AG04450 (cell line): ENCODE results near the gene GNAT3. TPM values are rescaled to one million over a fixed set of nuclear protein-coding genes. Genes with fewer than 3 reads are reported as not detected.

Experiments
- CTCF ChIA-PET: fragments of 300-600, 350-600 bp; formaldehyde crosslinking; extraction: SDS; loops from one replicate; lab custom pipeline; 2022; ENCODE audit warnings: antibody characterized with exemption, inconsistent platforms; lab: Charles Lee
- POLR2A ChIA-PET: fragments of 350-600 bp; formaldehyde crosslinking; extraction: SDS; loops from one replicate; lab custom pipeline; 2021; ENCODE audit warnings: antibody characterized with exemption, inconsistent platforms; lab: Yijun Ruan, JAX
- DNase-seq: peaks from one replicate; pipeline ENCODE4 v3.0.0-alpha.2; 2011; ENCODE audit warnings: low read depth, low spot score
- H3K27ac ChIP-seq: one replicate; pipeline ENCODE4 v1.5.1; 2012; ENCODE audit warnings: low read depth, low read length, control low read depth
- H3K27me3 ChIP-seq: one replicate; pipeline ENCODE4 v1.6.0; 2012; ENCODE audit warnings: low read length; ENCODE audit not compliant: control insufficient read depth, insufficient read depth
- H3K4me3 ChIP-seq: 2 replicates; pipeline ENCODE4 v1.5.1; 2011; ENCODE audit warnings: mild to moderate bottlenecking, low read depth, low read length, control low read depth
- H3K9me3 ChIP-seq: 2 replicates; pipeline ENCODE4 v1.5.1; 2012; ENCODE audit warnings: low read length; ENCODE audit not compliant: control insufficient read depth, insufficient read depth
- polyA plus RNA-seq: library from polyadenylated mRNA; depleted of rRNA; stranded (reverse); fragments of >200 nt; gene quantifications from 2 replicates; pipeline ENCODE4 v1.2.3, GENCODE V29; 2011
- TF ChIP-seq, protein P1 (sequence below): IDR thresholded peaks from 2 replicates; pipeline ENCODE4 v1.5.1; 2011; ENCODE audit warnings: low read depth, low read length, control low read depth, inconsistent platforms

The GNAT3 gene
- polyA plus RNA-seq, 1 experiment, result not detected

GRCh38 chr7:80460857-80461256, 51.0 kb downstream of the GNAT3 start:
- H3K27ac ChIP-seq, result no peak overlapping the region
- TF ChIP-seq, protein P1, sequence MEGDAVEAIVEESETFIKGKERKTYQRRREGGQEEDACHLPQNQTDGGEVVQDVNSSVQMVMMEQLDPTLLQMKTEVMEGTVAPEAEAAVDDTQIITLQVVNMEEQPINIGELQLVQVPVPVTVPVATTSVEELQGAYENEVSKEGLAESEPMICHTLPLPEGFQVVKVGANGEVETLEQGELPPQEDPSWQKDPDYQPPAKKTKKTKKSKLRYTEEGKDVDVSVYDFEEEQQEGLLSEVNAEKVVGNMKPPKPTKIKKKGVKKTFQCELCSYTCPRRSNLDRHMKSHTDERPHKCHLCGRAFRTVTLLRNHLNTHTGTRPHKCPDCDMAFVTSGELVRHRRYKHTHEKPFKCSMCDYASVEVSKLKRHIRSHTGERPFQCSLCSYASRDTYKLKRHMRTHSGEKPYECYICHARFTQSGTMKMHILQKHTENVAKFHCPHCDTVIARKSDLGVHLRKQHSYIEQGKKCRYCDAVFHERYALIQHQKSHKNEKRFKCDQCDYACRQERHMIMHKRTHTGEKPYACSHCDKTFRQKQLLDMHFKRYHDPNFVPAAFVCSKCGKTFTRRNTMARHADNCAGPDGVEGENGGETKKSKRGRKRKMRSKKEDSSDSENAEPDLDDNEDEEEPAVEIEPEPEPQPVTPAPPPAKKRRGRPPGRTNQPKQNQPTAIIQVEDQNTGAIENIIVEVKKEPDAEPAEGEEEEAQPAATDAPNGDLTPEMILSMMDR, result no peak
- no peak for DNase-seq
- no peaks in the 10 kb centered on the region for H3K9me3 ChIP-seq
- no peak overlapping the region for H3K4me3 ChIP-seq
- ChIA-PET CTCF (interaction anchor here (2.3 kb wide), 2 partner anchors 32 to 198 kb away, joined by 7 to 9 read pairs; no protein-coding TSS in a partner anchor), POLR2A (no interaction called here)
- no peaks in the 10 kb centered on the region for H3K27me3 ChIP-seq

GRCh38 chr7:80459776-80460510, 51.9 kb downstream of the GNAT3 start:
- H3K27me3 ChIP-seq, result no peaks in the 10 kb centered on the region
- DNase-seq, result no peak
- no peak overlapping the region for H3K27ac ChIP-seq
- CTCF ChIA-PET, result interaction anchor here (0.6 to 2.3 kb wide), 4 partner anchors 31 to 221 kb away, joined by 3 to 9 read pairs (median 6); no protein-coding TSS in a partner anchor
- no peaks in the 10 kb centered on the region for H3K9me3 ChIP-seq
- no peak overlapping the region for H3K4me3 ChIP-seq
- TF ChIP-seq, protein P1, result no peak
- POLR2A ChIA-PET, result no interaction called here

DNA sequence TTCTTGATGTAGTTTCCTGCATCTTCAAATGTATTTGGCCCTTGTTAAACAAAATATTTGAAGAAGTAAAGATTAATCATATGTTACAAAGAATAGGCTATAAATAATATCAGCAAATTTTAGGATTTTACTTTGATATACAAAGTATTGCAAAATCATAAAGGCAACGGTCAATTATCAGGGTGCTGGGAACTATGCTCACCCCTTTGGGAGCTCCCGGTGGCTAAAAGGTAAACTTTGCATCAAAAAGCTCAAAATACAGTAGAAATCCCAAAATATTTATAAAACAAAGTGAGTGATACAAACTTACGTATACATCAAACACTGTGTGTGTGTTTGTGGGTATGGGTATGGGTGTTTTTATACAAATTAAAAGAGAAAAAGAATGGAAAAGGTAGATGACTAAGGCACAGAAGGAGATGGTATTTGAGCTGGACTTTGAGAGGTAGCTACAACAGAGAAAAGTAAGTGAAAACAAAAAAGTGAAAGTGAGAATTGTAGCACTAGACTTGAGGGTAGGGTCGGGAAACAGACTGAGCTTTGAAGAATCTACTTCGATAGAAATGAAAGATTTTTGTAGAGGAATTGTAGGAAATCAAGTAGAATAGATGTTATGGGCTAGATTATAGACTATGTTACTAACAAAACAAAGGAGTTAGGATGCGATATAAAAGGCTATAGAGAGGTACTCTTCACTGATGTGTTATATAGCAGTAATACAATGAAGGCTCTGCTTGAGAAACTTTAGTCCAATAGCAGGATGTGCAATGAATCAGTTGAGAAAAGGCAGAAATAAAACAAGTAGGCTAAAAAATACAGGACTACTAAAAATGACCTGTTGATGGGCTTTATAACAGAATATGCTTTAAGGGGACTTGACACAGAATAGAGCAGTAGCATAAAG, 52.8 kb downstream of the GNAT3 start:
- ChIA-PET POLR2A (interaction anchor here (0.6 kb wide), 1 partner anchor 27 kb away, joined by 4 read pairs; no protein-coding TSS in a partner anchor), CTCF (interaction anchor here (0.6 to 2.3 kb wide), 4 partner anchors 31 to 222 kb away, joined by 3 to 9 read pairs (median 6); no protein-coding TSS in a partner anchor)
- Histone ChIP-seq H3K27me3 (no peaks in the 10 kb centered on the region), H3K9me3 (no peaks in the 10 kb centered on the region), H3K27ac (no peak overlapping the region), H3K4me3 (no peak overlapping the region)
- DNase-seq, result no peak
- TF ChIP-seq, protein P1, result no peak

DNA sequence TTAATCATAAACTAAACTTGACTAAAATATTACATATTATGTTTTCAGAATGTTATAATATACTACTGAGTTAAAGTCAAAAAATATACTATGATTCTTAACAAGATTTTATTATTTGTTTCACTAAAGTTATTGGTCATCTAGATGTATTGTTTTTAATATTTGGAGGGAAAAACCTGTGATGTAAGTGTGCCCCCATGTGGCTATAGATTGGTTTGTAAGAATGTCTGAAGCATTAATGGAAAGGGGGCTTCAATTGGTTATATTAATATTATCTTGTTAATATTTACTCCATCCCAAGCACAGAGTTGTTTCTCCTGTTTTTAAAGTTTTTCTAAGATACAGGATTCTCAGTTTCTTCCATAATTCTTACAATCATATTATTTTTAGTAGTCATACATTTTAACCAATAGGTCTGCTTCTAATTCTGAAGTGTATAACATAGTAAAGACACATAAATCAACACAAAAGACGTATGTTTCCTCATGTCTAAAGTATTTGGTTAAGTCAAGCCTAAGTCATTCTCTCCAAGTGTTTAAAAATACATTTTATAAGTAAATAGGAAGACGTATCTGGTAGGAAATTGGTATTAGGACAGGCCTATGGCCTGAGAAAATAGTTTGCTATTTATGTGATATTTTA, 58.0 kb downstream of the GNAT3 start:
- TF ChIP-seq, protein P1, result peak; percentile 58
- POLR2A ChIA-PET, result no interaction called here
- Histone ChIP-seq H3K9me3 (no peaks in the 10 kb centered on the region), H3K27me3 (no peaks in the 10 kb centered on the region), H3K27ac (no peak overlapping the region), H3K4me3 (no peak overlapping the region)
- DNase-seq, result no peak
- CTCF ChIA-PET, result interaction anchor here (0.5 kb wide), 1 partner anchor 365 kb away, joined by 3 read pairs; no protein-coding TSS in a partner anchor
